Measurements from ENCODE around the gene ZNF584.
"Not testable (repeated sequence)": the region's sequence is repeated elsewhere in the genome, so short reads cannot be mapped to it uniquely, and the experiment has no call there.

ZNF584 gene

GRCh38 chr19:58406818-58407657 lies 1.4 kb upstream of the ZNF584 start:
- no peak for DNase-seq

- DNase-seq: no peak
Measured at GRCh38 chr19:58407658-58408151, 744 bp upstream of the ZNF584 start.

- no peak for DNase-seq
Measured at GRCh38 chr19:58409010-58409790, 751 bp downstream of the ZNF584 start.

GRCh38 chr19:58416604-58417003 lies 8.2 kb downstream of the ZNF584 start:
- no peak for DNase-seq

GRCh38 chr19:58417071-58417470 lies 8.6 kb downstream of the ZNF584 start:
- DNase-seq: no peak

- no peak for DNase-seq
Measured at GRCh38 chr19:58428617-58429016, 20.2 kb downstream of the ZNF584 start.

GRCh38 chr19:58429745-58430144 lies 21.3 kb downstream of the ZNF584 start:
- DNase-seq: no peak

GRCh38 chr19:58434217-58434616 lies 25.8 kb downstream of the ZNF584 start:
- no peak for DNase-seq

- peak; percentile 99 for DNase-seq
Measured at GRCh38 chr19:58439576-58440554, 31.4 kb downstream of the ZNF584 start, which contains the start of gene ZNF132. Gene ZNF132, minus strand, starts transcription at chr19:58440153. Its CDS starts 332 bp downstream, at chr19:58439821.

GRCh38 chr19:58440556-58440955 lies 32.1 kb downstream of the ZNF584 start:
- no peak for DNase-seq

GRCh38 chr19:58442986-58443385 lies 34.5 kb downstream of the ZNF584 start:
- DNase-seq: not testable (repeated sequence)

GRCh38 chr19:58448860-58449259 lies 40.4 kb downstream of the ZNF584 start:
- not testable (repeated sequence) for DNase-seq

GRCh38 chr19:58449980-58450379 lies 41.5 kb downstream of the ZNF584 start:
- DNase-seq: not testable (repeated sequence)

- DNase-seq: no peak
Measured at GRCh38 chr19:58450856-58451357, 42.5 kb downstream of the ZNF584 start.

- DNase-seq: peak; percentile 87
Measured at GRCh38 chr19:58451358-58452101, 43.1 kb downstream of the ZNF584 start, which contains the start of gene ZNF324B. Gene ZNF324B, plus strand, starts transcription at chr19:58451622. Its CDS starts 2,080 bp downstream, at chr19:58453702.

GRCh38 chr19:58453743-58454142 lies 45.3 kb downstream of the ZNF584 start:
- DNase-seq: no peak

- no peak for DNase-seq
Measured at GRCh38 chr19:58455306-58455705, 46.9 kb downstream of the ZNF584 start.

- no peak for DNase-seq
Measured at GRCh38 chr19:58456111-58456510, 47.7 kb downstream of the ZNF584 start.

GRCh38 chr19:58460039-58460438 lies 51.6 kb downstream of the ZNF584 start:
- DNase-seq: no peak

- DNase-seq: no peak
Measured at GRCh38 chr19:58466089-58466759, 57.8 kb downstream of the ZNF584 start.

Data from NCI-H524 treated with DMSO at 0.1 percent for 48 hours (cell line).